ENCODE results near the gene GTF3A. TPM values are rescaled to one million over a fixed set of nuclear protein-coding genes. Genes with fewer than 3 reads are reported as not detected.

The GTF3A gene
- total and polyA plus RNA-seq, 2 donors (not counting 3 experiments of a cell fraction or from before 2014, with no cell fraction given), result 37.9 to 73.3 TPM

- dilution Hi-C loops (cut with MboI; ENCODE audit: extremely low pct_ligation_motif_present, low sequenced_read_pairs), result no loop called here
- DNase-seq (ENCODE audit: low read depth, low spot score) (no peak), FAIRE-seq (no peak)
- Histone ChIP-seq H3K36me3 (ENCODE audit: control insufficient read depth in 2 of 2, extremely low read depth in 1 of 2, insufficient read depth in 2 of 2, low read length in 2 of 2) (no peaks in the 10 kb centered on the region), H3K79me2 (ENCODE audit: control insufficient read depth, insufficient read depth, low read length) (no peaks in the 10 kb centered on the region), H3K4me1 (ENCODE audit: control insufficient read depth, extremely low read depth, insufficient read depth, low read length) (no peaks in the 10 kb centered on the region), H3K27ac (ENCODE audit: insufficient read depth, low read depth, low read length) (no peak overlapping the region), H3K9me3 (replicated peaks; ENCODE audit: control insufficient read depth, insufficient read depth, low read length) (no peaks in the 10 kb centered on the region), H3K4me3 (replicated peaks in 1 of 3; ENCODE audit: insufficient read depth in 1 of 3, low read depth in 1 of 3, low read length in 3 of 3) (no peak overlapping the region), H3K9me1 (replicated peaks; ENCODE audit: control insufficient read depth, extremely low read depth, insufficient read depth, low read length) (no peaks in the 10 kb centered on the region), H3K9ac (replicated peaks; ENCODE audit: extremely low read depth, insufficient read depth, low read length) (no peak overlapping the region), H3K4me2 (ENCODE audit: insufficient read depth, low read length) (no peak overlapping the region), H2AFZ (ENCODE audit: low read depth, low read length) (no peak overlapping the region), H4K20me1 (replicated peaks; ENCODE audit: control insufficient read depth, extremely low read depth, insufficient read depth, low read length) (no peaks in the 10 kb centered on the region), H3K27me3 (ENCODE audit: control insufficient read depth in 2 of 2, insufficient read depth in 2 of 2, low read length in 2 of 2) (peaks cover 19% of the 10 kb centered on the region in 2 experiments)
- ChIA-PET POLR2A (no interaction called here), CTCF (interaction anchor here (1.1 kb wide), 1 partner anchor 418 kb away, joined by 3 read pairs; no protein-coding TSS in a partner anchor)
- intact Hi-C loops (cut with micrococcal nuclease), result no loop called here
- TF ChIP-seq GATA2 (IDR thresholded peaks at IDR 0.05; ENCODE audit: insufficient read depth, insufficient read length, low read depth, low read length), result no peak
- no peak for TF ChIP-seq POLR2A (IDR thresholded peaks at IDR 0.05; ENCODE audit: low read depth, low read length)
- no peak for TF ChIP-seq EZH2 (IDR thresholded peaks at IDR 0.05; ENCODE audit: borderline replicate concordance, low read depth, low read length, severe bottlenecking)
- no peak for TF ChIP-seq MAX (IDR thresholded peaks at IDR 0.05; ENCODE audit: insufficient read depth, insufficient read length)
- no peak for TF ChIP-seq MYC (IDR thresholded peaks at IDR 0.05; ENCODE audit: low read depth, low read length)
- no TSS peak for BruUV-seq (replicated peaks)
These were observed 15.4 kb upstream of the GTF3A start for GRCh38 chr13:27409013-27409412.

- Histone ChIP-seq H4K20me1 (replicated peaks; ENCODE audit: control insufficient read depth, extremely low read depth, insufficient read depth, low read length) (no peaks in the 10 kb centered on the region), H3K9me1 (replicated peaks; ENCODE audit: control insufficient read depth, extremely low read depth, insufficient read depth, low read length) (no peaks in the 10 kb centered on the region), H3K9me3 (replicated peaks; ENCODE audit: control insufficient read depth, insufficient read depth, low read length) (no peaks in the 10 kb centered on the region), H3K9ac (replicated peaks; ENCODE audit: extremely low read depth, insufficient read depth, low read length) (no peak overlapping the region), H3K27ac (ENCODE audit: insufficient read depth, low read depth, low read length) (no peak overlapping the region), H3K27me3 (ENCODE audit: control insufficient read depth in 2 of 2, insufficient read depth in 2 of 2, low read length in 2 of 2) (peaks cover 26 to 28% of the 10 kb centered on the region in 2 experiments), H2AFZ (ENCODE audit: low read depth, low read length) (no peak overlapping the region), H3K36me3 (ENCODE audit: control insufficient read depth in 2 of 2, extremely low read depth in 1 of 2, insufficient read depth in 2 of 2, low read length in 2 of 2) (no peaks in the 10 kb centered on the region), H3K4me3 (replicated peaks in 1 of 3; ENCODE audit: insufficient read depth in 1 of 3, low read depth in 1 of 3, low read length in 3 of 3) (no peak overlapping the region), H3K4me1 (ENCODE audit: control insufficient read depth, extremely low read depth, insufficient read depth, low read length) (no peaks in the 10 kb centered on the region), H3K4me2 (ENCODE audit: insufficient read depth, low read length) (no peak overlapping the region), H3K79me2 (ENCODE audit: control insufficient read depth, insufficient read depth, low read length) (no peaks in the 10 kb centered on the region)
- dilution Hi-C loops (cut with MboI; ENCODE audit: extremely low pct_ligation_motif_present, low sequenced_read_pairs), result no loop called here
- intact Hi-C loops (cut with micrococcal nuclease), result no loop called here
- BruUV-seq (replicated peaks), result no TSS peak
- no peak for DNase-seq (ENCODE audit: low read depth, low spot score)
- FAIRE-seq, result no peak
- TF ChIP-seq MAX (IDR thresholded peaks at IDR 0.05; ENCODE audit: insufficient read depth, insufficient read length) (no peak), EZH2 (IDR thresholded peaks at IDR 0.05; ENCODE audit: borderline replicate concordance, low read depth, low read length, severe bottlenecking) (no peak), MYC (IDR thresholded peaks at IDR 0.05; ENCODE audit: low read depth, low read length) (no peak), GATA2 (IDR thresholded peaks at IDR 0.05; ENCODE audit: insufficient read depth, insufficient read length, low read depth, low read length) (no peak), POLR2A (IDR thresholded peaks at IDR 0.05; ENCODE audit: low read depth, low read length) (no peak)
- ChIA-PET POLR2A (no interaction called here), CTCF (interaction anchor here (1.2 to 1.5 kb wide), 2 partner anchors 8 to 14 kb away, joined by 4 read pairs; no protein-coding TSS in a partner anchor)
These were observed 13.1 kb upstream of the GTF3A start for GRCh38 chr13:27411341-27411740.
